ENCODE data around the gene FYN. TPM values are rescaled to one million over a fixed set of nuclear protein-coding genes. Genes with fewer than 3 reads are reported as not detected.

FYN gene
- total RNA-seq, 1 donor from 2014 or later = 525 TPM

DNA sequence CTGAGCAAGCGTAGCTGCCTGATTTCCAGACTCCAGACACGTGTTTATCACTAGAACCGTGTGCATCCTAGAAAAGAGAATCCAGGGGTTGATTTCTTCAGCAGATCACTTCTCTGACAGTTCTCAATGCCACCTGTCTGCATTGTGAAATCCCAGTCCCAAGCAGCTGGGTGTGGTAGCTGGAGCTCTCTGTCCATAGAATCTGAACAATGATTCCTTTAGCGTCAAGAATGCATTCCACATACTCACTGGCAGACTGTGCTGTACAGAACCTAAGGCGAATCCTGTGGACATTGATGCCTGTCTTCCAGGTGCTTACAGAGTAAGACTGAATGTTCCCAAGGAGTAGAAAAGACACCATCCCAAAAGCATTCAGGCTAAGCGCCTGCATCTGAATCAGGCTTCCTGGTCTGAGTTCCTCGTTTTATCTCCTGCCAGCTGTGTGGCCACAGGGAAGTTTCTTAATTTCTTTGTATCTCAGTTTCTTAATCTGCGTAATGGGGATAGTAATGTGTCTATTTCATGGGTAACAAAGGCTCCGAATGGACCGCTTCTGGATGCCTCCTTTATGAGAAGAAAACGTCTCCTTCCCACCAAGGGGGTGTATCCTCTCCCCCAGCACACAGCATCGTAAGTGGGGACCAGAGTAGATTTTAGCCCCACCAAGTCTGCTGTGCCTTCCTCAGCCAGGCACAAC is 257.2 kb downstream of the FYN start:
- peaks cover 2% of the 10 kb centered on the region for H3K27me3 Mint-ChIP-seq (ENCODE audit: unreplicated experiment)
- H3K36me3 Mint-ChIP-seq (ENCODE audit: unreplicated experiment) = peaks cover 8% of the 10 kb centered on the region
- H3K27ac Mint-ChIP-seq (ENCODE audit: unreplicated experiment) = no peak overlapping the region
- no peak overlapping the region for H3K4me3 Mint-ChIP-seq (ENCODE audit: unreplicated experiment)
- H3K9me3 Mint-ChIP-seq (ENCODE audit: unreplicated experiment) = peaks cover 1% of the 10 kb centered on the region
- DNase-seq = no peak
- peaks cover 6% of the 10 kb centered on the region for H3K4me1 Mint-ChIP-seq (ENCODE audit: low read depth, unreplicated experiment)
- no peak for TF ChIP-seq CTCF (IDR thresholded peaks at IDR 0.05; ENCODE audit: partially characterized antibody, unreplicated experiment)

DNA sequence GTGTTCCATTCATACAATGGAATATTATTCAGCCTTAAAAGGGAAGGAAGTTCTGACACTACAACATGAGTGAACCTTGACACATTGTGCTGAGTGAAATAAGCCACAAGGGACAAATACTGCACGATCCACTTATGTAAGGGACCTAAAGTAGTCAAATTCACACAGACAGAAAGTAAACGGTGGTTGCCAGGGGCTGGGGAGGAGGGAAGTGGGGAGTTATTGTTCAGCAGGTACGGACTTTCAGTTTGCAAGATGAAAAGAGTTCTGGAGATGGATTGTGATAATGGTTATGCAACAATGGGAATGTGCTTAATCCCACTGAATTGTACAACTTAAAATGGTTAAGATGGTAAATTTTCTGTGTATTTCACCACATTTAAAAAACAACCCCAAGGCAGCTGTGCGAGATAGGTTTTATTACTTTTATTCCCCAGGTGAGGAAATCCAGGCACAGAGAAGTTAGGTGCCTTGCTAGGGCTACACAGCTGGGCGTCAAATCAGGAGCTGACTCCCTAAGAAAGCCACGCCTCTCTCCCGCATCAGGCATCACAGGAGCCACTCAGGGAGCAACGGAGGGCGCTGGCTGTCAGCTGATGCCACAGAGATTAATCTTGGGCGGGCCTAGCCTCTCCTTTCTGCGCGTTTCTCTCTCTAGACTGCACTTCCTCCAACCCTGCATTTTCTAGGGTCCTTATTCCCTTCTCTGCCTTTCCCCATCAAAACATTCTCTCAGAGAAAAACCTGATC is 258.2 kb downstream of the FYN start:
- Mint-ChIP-seq H3K4me3 (ENCODE audit: unreplicated experiment) (no peak overlapping the region), H3K9me3 (ENCODE audit: unreplicated experiment) (peaks cover 1% of the 10 kb centered on the region), H3K27me3 (ENCODE audit: unreplicated experiment) (no peaks in the 10 kb centered on the region), H3K4me1 (ENCODE audit: low read depth, unreplicated experiment) (peaks cover 6% of the 10 kb centered on the region), H3K36me3 (ENCODE audit: unreplicated experiment) (peaks cover 8% of the 10 kb centered on the region), H3K27ac (ENCODE audit: unreplicated experiment) (no peak overlapping the region)
- TF ChIP-seq CTCF (IDR thresholded peaks at IDR 0.05; ENCODE audit: partially characterized antibody, unreplicated experiment) = no peak
- peak; percentile 65 for DNase-seq

DNA sequence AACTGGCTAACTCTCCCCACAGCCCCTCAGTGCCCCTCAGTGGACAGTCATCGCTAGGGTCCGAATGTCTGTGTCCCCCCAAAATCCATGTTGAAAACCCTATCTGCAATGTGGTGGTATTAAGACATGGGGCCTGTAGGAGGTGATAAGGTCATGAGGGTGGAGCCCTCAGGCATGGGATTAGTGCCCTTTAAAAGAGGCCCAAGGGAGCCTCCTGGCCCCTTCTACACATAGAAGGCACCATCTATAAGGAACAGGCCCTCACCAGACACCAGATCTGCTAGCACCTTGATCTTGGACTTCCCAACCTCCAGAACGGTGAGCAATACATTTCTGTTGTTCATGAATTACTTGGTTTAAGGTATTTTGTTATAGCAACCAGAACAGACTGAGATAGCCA is 260.9 kb downstream of the FYN start:
- H3K36me3 Mint-ChIP-seq (ENCODE audit: unreplicated experiment) = peaks cover 8% of the 10 kb centered on the region
- peaks cover 5% of the 10 kb centered on the region for H3K27me3 Mint-ChIP-seq (ENCODE audit: unreplicated experiment)
- H3K4me1 Mint-ChIP-seq (ENCODE audit: low read depth, unreplicated experiment) = peaks cover 6% of the 10 kb centered on the region
- no peaks in the 10 kb centered on the region for H3K9me3 Mint-ChIP-seq (ENCODE audit: unreplicated experiment)
- no peak overlapping the region for H3K27ac Mint-ChIP-seq (ENCODE audit: unreplicated experiment)
- DNase-seq = no peak
- TF ChIP-seq CTCF (IDR thresholded peaks at IDR 0.05; ENCODE audit: partially characterized antibody, unreplicated experiment) = no peak
- H3K4me3 Mint-ChIP-seq (ENCODE audit: unreplicated experiment) = no peak overlapping the region

GRCh38 chr6:111610548-111611172 is 262.6 kb downstream of the FYN start:
- no peak overlapping the region for H3K27ac Mint-ChIP-seq (ENCODE audit: unreplicated experiment)
- no peaks in the 10 kb centered on the region for H3K9me3 Mint-ChIP-seq (ENCODE audit: unreplicated experiment)
- H3K36me3 Mint-ChIP-seq (ENCODE audit: unreplicated experiment) = peaks cover 8% of the 10 kb centered on the region
- no peak overlapping the region for H3K4me3 Mint-ChIP-seq (ENCODE audit: unreplicated experiment)
- H3K4me1 Mint-ChIP-seq (ENCODE audit: low read depth, unreplicated experiment) = peaks cover 10% of the 10 kb centered on the region
- DNase-seq = no peak
- H3K27me3 Mint-ChIP-seq (ENCODE audit: unreplicated experiment) = peaks cover 5% of the 10 kb centered on the region
- TF ChIP-seq CTCF (IDR thresholded peaks at IDR 0.05; ENCODE audit: partially characterized antibody, unreplicated experiment) = no peak

Other genes with a start within 250 kb of the FYN start
- not detected for gene CCN6, start 180.7 kb upstream of the FYN start, total RNA-seq (ENCODE audit: unreplicated experiment)
- 18.4 TPM for gene TUBE1, start 214.0 kb upstream of the FYN start, total RNA-seq (ENCODE audit: unreplicated experiment)
- gene FAM229B, start 214.1 kb upstream of the FYN start, total RNA-seq (ENCODE audit: unreplicated experiment) = 20.3 TPM